ENCODE data around the gene AIG1.

Gene AIG1

DNA sequence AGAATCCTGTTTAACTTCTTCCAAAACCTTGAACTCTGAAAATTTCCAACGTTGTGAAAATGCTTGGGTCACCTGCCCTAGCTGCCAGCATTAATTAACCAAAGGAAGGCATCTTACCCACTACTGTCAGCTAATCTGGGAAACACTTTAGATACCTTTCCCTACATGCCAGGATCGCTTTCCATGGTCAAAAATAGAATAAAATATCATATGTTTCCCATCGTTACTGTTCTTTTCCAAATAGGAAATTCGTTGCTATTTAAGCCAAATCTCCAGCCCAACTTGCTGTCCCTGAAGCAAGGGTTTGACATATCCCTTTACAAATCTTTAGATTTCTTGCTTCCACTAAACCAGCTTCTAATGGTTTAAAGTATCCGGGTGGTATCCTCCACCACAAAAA, 157.5 kb downstream of the AIG1 start:
- DNase-seq (ENCODE audit: low read depth): no peak
- no peak overlapping the region for H3K4me3 ChIP-seq (replicated peaks; ENCODE audit: low read depth, low read length)
- TF ChIP-seq, protein P1, sequence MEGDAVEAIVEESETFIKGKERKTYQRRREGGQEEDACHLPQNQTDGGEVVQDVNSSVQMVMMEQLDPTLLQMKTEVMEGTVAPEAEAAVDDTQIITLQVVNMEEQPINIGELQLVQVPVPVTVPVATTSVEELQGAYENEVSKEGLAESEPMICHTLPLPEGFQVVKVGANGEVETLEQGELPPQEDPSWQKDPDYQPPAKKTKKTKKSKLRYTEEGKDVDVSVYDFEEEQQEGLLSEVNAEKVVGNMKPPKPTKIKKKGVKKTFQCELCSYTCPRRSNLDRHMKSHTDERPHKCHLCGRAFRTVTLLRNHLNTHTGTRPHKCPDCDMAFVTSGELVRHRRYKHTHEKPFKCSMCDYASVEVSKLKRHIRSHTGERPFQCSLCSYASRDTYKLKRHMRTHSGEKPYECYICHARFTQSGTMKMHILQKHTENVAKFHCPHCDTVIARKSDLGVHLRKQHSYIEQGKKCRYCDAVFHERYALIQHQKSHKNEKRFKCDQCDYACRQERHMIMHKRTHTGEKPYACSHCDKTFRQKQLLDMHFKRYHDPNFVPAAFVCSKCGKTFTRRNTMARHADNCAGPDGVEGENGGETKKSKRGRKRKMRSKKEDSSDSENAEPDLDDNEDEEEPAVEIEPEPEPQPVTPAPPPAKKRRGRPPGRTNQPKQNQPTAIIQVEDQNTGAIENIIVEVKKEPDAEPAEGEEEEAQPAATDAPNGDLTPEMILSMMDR (IDR thresholded peaks at IDR 0.05; ENCODE audit: low read length, missing control alignments): no peak

- TF ChIP-seq, protein P1 (IDR thresholded peaks at IDR 0.05; ENCODE audit: low read length, missing control alignments): no peak
- no peak overlapping the region for H3K4me3 ChIP-seq (replicated peaks; ENCODE audit: low read depth, low read length)
- no peak for DNase-seq (ENCODE audit: low read depth)
Observed at GRCh38 chr6:143221698-143222097, 161.0 kb downstream of the AIG1 start.

DNA sequence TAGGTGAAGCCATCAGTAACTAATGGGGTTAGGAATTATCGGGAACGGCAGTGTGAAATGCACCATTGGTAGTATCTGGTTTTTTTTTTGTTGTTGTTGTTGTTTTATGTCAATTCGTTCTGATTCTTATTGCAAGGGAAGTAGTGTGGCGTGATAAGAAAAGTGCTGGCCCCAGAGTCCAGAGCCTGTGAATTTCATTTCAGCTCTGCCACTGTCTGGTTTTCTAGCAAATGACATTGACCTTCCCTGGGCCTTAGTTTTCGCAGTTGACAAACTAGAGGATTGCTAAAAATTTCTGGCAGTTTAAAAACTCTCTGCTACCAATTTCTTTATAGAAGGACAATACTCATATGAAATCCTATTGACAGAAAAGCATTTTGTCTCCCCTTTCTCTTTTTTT, 161.6 kb downstream of the AIG1 start:
- TF ChIP-seq, protein P1 (IDR thresholded peaks at IDR 0.05; ENCODE audit: low read length, missing control alignments): no peak
- DNase-seq (ENCODE audit: low read depth): no peak
- H3K4me3 ChIP-seq (replicated peaks; ENCODE audit: low read depth, low read length): no peak overlapping the region

DNA sequence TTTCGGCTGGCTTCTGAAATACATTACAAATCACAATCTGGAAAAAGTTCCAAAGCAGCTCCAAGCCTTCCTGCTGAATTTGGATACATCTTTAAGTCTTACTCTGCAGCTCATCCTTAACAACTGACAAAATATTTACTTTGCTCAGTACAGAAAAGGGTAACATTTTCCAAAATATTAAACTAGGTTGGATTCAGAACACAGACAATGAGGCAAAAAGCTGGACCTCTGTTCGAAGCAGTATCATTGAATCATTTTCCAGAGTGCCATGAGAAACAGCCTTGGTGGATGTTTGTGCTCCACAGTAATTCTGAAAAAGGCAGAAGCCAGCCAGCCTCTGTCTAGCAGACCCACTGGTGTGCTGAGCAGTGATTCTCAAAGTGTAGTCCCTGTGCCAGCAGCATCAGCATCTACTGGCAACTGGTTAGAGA, 162.1 kb downstream of the AIG1 start:
- TF ChIP-seq, protein P1 (IDR thresholded peaks at IDR 0.05; ENCODE audit: low read length, missing control alignments): no peak
- no peak overlapping the region for H3K4me3 ChIP-seq (replicated peaks; ENCODE audit: low read depth, low read length)
- DNase-seq (ENCODE audit: low read depth): no peak

- H3K4me3 ChIP-seq (replicated peaks; ENCODE audit: low read depth, low read length): no peak overlapping the region
- TF ChIP-seq, protein P1 (IDR thresholded peaks at IDR 0.05; ENCODE audit: low read length, missing control alignments): no peak
- DNase-seq (ENCODE audit: low read depth): peak; percentile 52
Observed at GRCh38 chr6:143223895-143224294, 163.2 kb downstream of the AIG1 start.

GRCh38 chr6:143224516-143224915, 163.8 kb downstream of the AIG1 start:
- H3K4me3 ChIP-seq (replicated peaks; ENCODE audit: low read depth, low read length): no peak overlapping the region
- DNase-seq (ENCODE audit: low read depth): peak; percentile 31
- TF ChIP-seq, protein P1 (IDR thresholded peaks at IDR 0.05; ENCODE audit: low read length, missing control alignments): no peak

GRCh38 chr6:143225929-143226328, 165.2 kb downstream of the AIG1 start:
- TF ChIP-seq, protein P1 (IDR thresholded peaks at IDR 0.05; ENCODE audit: low read length, missing control alignments): no peak
- H3K4me3 ChIP-seq (replicated peaks; ENCODE audit: low read depth, low read length): no peak overlapping the region
- no peak for DNase-seq (ENCODE audit: low read depth)
